ENCODE measurements around the gene ELP2. TPM values are rescaled to one million over a fixed set of nuclear protein-coding genes. Genes with fewer than 3 reads are reported as not detected.

Gene ELP2
- total RNA-seq, 1 experiment from 2014 or later = 54.2 TPM

- no peak overlapping the region for H2AFZ ChIP-seq
- H3K4me2 ChIP-seq = no peak overlapping the region
- no peak for DNase-seq
- H3K9me3 ChIP-seq (ENCODE audit: insufficient read depth, low read depth) = no peaks in the 10 kb centered on the region
- no peak overlapping the region for H3K27ac ChIP-seq
- H3K4me1 ChIP-seq (replicated peaks; ENCODE audit: insufficient read depth) = no peaks in the 10 kb centered on the region
- TF ChIP-seq CTCF (conservative IDR thresholded peaks at IDR 0.05) = no peak
- no peak for TF ChIP-seq EZH2 (IDR thresholded peaks at IDR 0.05; ENCODE audit: low read depth)
- H3K27me3 ChIP-seq (ENCODE audit: insufficient read depth, low read depth) = no peaks in the 10 kb centered on the region
- intact Hi-C loops (cut with micrococcal nuclease; ENCODE audit: unreplicated experiment) = no loop called here
- ChIA-PET CTCF (no interaction called here), POLR2A (ENCODE audit: unreplicated experiment) (no interaction called here)
- H3F3A ChIP-seq (ENCODE audit: insufficient read depth, low read depth) = no peaks in the 10 kb centered on the region
- no peaks in the 10 kb centered on the region for H3K79me2 ChIP-seq (ENCODE audit: low read depth)
- no peaks in the 10 kb centered on the region for H3K36me3 ChIP-seq (ENCODE audit: low read depth)
- no peaks in the 10 kb centered on the region for H3K9me2 ChIP-seq (ENCODE audit: insufficient read depth)
- H3K4me3 ChIP-seq = no peak overlapping the region
- no TSS peak for BruUV-seq (replicated peaks)
- no peaks in the 10 kb centered on the region for H4K20me1 ChIP-seq (ENCODE audit: insufficient read depth)
Observed at GRCh38 chr18:36153203-36153602, 23.5 kb downstream of the ELP2 start.

- no peak overlapping the region for H3K27ac ChIP-seq
- intact Hi-C loops (cut with micrococcal nuclease; ENCODE audit: unreplicated experiment) = no loop called here
- DNase-seq = no peak
- no peaks in the 10 kb centered on the region for H4K20me1 ChIP-seq (ENCODE audit: insufficient read depth)
- H3K4me1 ChIP-seq (replicated peaks; ENCODE audit: insufficient read depth) = no peaks in the 10 kb centered on the region
- no peaks in the 10 kb centered on the region for H3K27me3 ChIP-seq (ENCODE audit: insufficient read depth, low read depth)
- ChIA-PET CTCF (no interaction called here), POLR2A (ENCODE audit: unreplicated experiment) (no interaction called here)
- no peaks in the 10 kb centered on the region for H3K9me2 ChIP-seq (ENCODE audit: insufficient read depth)
- no peaks in the 10 kb centered on the region for H3F3A ChIP-seq (ENCODE audit: insufficient read depth, low read depth)
- no peaks in the 10 kb centered on the region for H3K79me2 ChIP-seq (ENCODE audit: low read depth)
- no peaks in the 10 kb centered on the region for H3K9me3 ChIP-seq (ENCODE audit: insufficient read depth, low read depth)
- H3K36me3 ChIP-seq (ENCODE audit: low read depth) = no peaks in the 10 kb centered on the region
- TF ChIP-seq CTCF (conservative IDR thresholded peaks at IDR 0.05) = no peak
- no peak for TF ChIP-seq EZH2 (IDR thresholded peaks at IDR 0.05; ENCODE audit: low read depth)
- H3K4me2 ChIP-seq = no peak overlapping the region
- no peak overlapping the region for H3K4me3 ChIP-seq
- no peak overlapping the region for H2AFZ ChIP-seq
- BruUV-seq (replicated peaks) = no TSS peak
Observed at GRCh38 chr18:36153771-36154170, 24.1 kb downstream of the ELP2 start.

GRCh38 chr18:36155851-36156757 is 26.4 kb downstream of the ELP2 start:
- Histone ChIP-seq H4K20me1 (ENCODE audit: insufficient read depth) (no peaks in the 10 kb centered on the region), H3K79me2 (ENCODE audit: low read depth) (no peaks in the 10 kb centered on the region), H3K27me3 (ENCODE audit: insufficient read depth, low read depth) (no peaks in the 10 kb centered on the region), H3K4me1 (replicated peaks; ENCODE audit: insufficient read depth) (no peaks in the 10 kb centered on the region), H3K4me2 (no peak overlapping the region), H3K9me2 (ENCODE audit: insufficient read depth) (no peaks in the 10 kb centered on the region), H3K27ac (no peak overlapping the region), H2AFZ (no peak overlapping the region), H3K4me3 (no peak overlapping the region), H3F3A (ENCODE audit: insufficient read depth, low read depth) (no peaks in the 10 kb centered on the region), H3K36me3 (ENCODE audit: low read depth) (no peaks in the 10 kb centered on the region), H3K9me3 (ENCODE audit: insufficient read depth, low read depth) (no peaks in the 10 kb centered on the region)
- TF ChIP-seq CTCF (conservative IDR thresholded peaks at IDR 0.05) (no peak), EZH2 (IDR thresholded peaks at IDR 0.05; ENCODE audit: low read depth) (no peak)
- no TSS peak for BruUV-seq (replicated peaks)
- ChIA-PET POLR2A (ENCODE audit: unreplicated experiment) (no interaction called here), CTCF (no interaction called here)
- intact Hi-C loops (cut with micrococcal nuclease; ENCODE audit: unreplicated experiment) = no loop called here
- DNase-seq = no peak
